Measurements from ENCODE around the gene FGFRL1.

Gene FGFRL1

GRCh38 chr4:999882-1000425, 11.5 kb upstream of the FGFRL1 start:
- no peak for DNase-seq (ENCODE audit: low spot score)
- TF ChIP-seq, protein P1, sequence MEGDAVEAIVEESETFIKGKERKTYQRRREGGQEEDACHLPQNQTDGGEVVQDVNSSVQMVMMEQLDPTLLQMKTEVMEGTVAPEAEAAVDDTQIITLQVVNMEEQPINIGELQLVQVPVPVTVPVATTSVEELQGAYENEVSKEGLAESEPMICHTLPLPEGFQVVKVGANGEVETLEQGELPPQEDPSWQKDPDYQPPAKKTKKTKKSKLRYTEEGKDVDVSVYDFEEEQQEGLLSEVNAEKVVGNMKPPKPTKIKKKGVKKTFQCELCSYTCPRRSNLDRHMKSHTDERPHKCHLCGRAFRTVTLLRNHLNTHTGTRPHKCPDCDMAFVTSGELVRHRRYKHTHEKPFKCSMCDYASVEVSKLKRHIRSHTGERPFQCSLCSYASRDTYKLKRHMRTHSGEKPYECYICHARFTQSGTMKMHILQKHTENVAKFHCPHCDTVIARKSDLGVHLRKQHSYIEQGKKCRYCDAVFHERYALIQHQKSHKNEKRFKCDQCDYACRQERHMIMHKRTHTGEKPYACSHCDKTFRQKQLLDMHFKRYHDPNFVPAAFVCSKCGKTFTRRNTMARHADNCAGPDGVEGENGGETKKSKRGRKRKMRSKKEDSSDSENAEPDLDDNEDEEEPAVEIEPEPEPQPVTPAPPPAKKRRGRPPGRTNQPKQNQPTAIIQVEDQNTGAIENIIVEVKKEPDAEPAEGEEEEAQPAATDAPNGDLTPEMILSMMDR (conservative IDR thresholded peaks at IDR 0.05; ENCODE audit: low read depth), result no peak
- CTCF ChIA-PET, result no interaction called here
- POLR2A ChIA-PET (ENCODE audit: low non-redundant PET), result no interaction called here
- no peak overlapping the region for H3K27ac ChIP-seq

- CTCF ChIA-PET, result no interaction called here
- POLR2A ChIA-PET (ENCODE audit: low non-redundant PET), result no interaction called here
Observed at GRCh38 chr4:1000686-1001260, 10.7 kb upstream of the FGFRL1 start.

GRCh38 chr4:1001561-1002130, 9.8 kb upstream of the FGFRL1 start:
- POLR2A ChIA-PET (ENCODE audit: low non-redundant PET), result no interaction called here
- TF ChIP-seq, protein P1 (conservative IDR thresholded peaks at IDR 0.05; ENCODE audit: low read depth), result no peak
- no peak for DNase-seq (ENCODE audit: low spot score)
- CTCF ChIA-PET, result no interaction called here
- no peak overlapping the region for H3K27ac ChIP-seq

More at GRCh38 chr4:1000686-1001260, 10.7 kb upstream of the FGFRL1 start:
- TF ChIP-seq, protein P1 (conservative IDR thresholded peaks at IDR 0.05; ENCODE audit: low read depth), result no peak
- H3K27ac ChIP-seq, result no peak overlapping the region
- no peak for DNase-seq (ENCODE audit: low spot score)

DNA sequence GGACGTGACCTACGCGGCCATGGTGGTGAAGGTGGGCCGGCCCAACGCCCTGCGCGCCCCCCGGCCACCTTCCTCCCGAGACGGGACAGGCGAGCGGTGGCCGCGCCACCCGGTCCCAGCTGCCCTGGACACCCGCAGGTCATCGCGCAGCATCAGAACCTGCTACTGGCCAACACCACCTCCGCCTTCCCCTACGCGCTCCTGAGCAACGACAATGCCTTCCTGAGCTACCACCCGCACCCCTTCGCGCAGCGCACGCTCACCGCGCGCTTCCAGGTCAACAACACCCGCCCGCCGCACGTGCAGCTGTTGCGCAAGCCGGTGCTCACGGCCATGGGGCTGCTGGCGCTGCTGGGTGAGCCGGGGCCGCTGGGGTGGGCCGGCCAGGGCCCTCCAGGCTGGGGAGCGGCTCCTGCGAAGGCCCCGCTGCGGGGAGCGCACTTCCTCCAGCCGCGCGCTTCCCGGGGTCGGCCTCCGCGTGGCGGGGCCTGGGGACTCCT, 9.2 kb upstream of the FGFRL1 start:
- DNase-seq (ENCODE audit: low spot score), result no peak
- POLR2A ChIA-PET (ENCODE audit: low non-redundant PET), result no interaction called here
- CTCF ChIA-PET, result no interaction called here
- H3K27ac ChIP-seq, result no peak overlapping the region
- TF ChIP-seq, protein P1 (conservative IDR thresholded peaks at IDR 0.05; ENCODE audit: low read depth), result no peak

GRCh38 chr4:1002631-1003251, 8.7 kb upstream of the FGFRL1 start:
- TF ChIP-seq, protein P1 (conservative IDR thresholded peaks at IDR 0.05; ENCODE audit: low read depth), result no peak
- CTCF ChIA-PET, result no interaction called here
- POLR2A ChIA-PET (ENCODE audit: low non-redundant PET), result no interaction called here
- no peak overlapping the region for H3K27ac ChIP-seq
- DNase-seq (ENCODE audit: low spot score), result no peak

GRCh38 chr4:1003271-1004070, 8.0 kb upstream of the FGFRL1 start:
- POLR2A ChIA-PET (ENCODE audit: low non-redundant PET), result no interaction called here
- no peak overlapping the region for H3K27ac ChIP-seq
- DNase-seq (ENCODE audit: low spot score), result no peak
- TF ChIP-seq, protein P1 (conservative IDR thresholded peaks at IDR 0.05; ENCODE audit: low read depth), result no peak
- CTCF ChIA-PET, result no interaction called here
